Ascending aorta (tissue), 2 donors: Measurements from ENCODE around the gene MIF. TPM values are rescaled to one million over a fixed set of nuclear protein-coding genes. Genes with fewer than 3 reads are reported as not detected.
"Not testable (repeated sequence)": the region's sequence is repeated elsewhere in the genome, so short reads cannot be mapped to it uniquely, and the experiment has no call there.

Source experiments
- DNase-seq, 2 donors: peaks; one replicate each; pipeline ENCODE4 v3.0.0-alpha.2; 2019; ENCODE audit warnings: low spot score in 2 of 2
- H3K27ac ChIP-seq, 2 donors: fragments of 200-600 bp; sonication (generic); one replicate each; pipeline ENCODE4 v1.5.1; 2016 to 2017; ENCODE audit warnings: mild to moderate bottlenecking in 1 of 2
- H3K27me3 ChIP-seq: fragments of 200-600 bp; sonication (generic); one replicate; pipeline ENCODE4 v1.5.1; 2017
- H3K36me3 ChIP-seq, 2 donors: fragments of 200-600 bp; sonication (generic); one replicate each; pipeline ENCODE4 v1.5.1; 2016
- H3K4me1 ChIP-seq, 2 donors: fragments of 200-600 bp; sonication (generic); one replicate each; pipeline ENCODE4 v1.5.1; 2016 to 2017; ENCODE audit warnings: mild to moderate bottlenecking in 1 of 2
- H3K4me3 ChIP-seq, 2 donors: fragments of 200-600 bp; sonication (generic); one replicate each; pipeline ENCODE4 v1.5.1; 2016 to 2017; ENCODE audit warnings: mild to moderate bottlenecking in 1 of 2
- H3K9me3 ChIP-seq, 2 donors: fragments of 200-600 bp; sonication (generic); one replicate each; pipeline ENCODE4 v1.5.1; 2016
- intact Hi-C: fragments of 100-400 bp; cut with DNase I; formaldehyde crosslinking; loops from one replicate; pipeline ENCODE4 v1.15.1; 2023
- total RNA-seq: library from RNA; depleted of rRNA; stranded (reverse); fragments of >200 nt; gene quantifications from one replicate; pipeline ENCODE4 v1.1.0, GENCODE V29; 2016
- TF ChIP-seq, protein P1 (sequence below), 3 experiments: fragments of 200-600 bp in 2 of 3; fragments of 450-650 bp in 1 of 3; sonication (generic) in 2 of 3; IDR thresholded peaks; one replicate each; pipeline ENCODE4 v1.5.1; 2016 to 2019; ENCODE audit warnings: antibody characterized with exemption in 3 of 3, mild to moderate bottlenecking in 1 of 3, moderate library complexity in 1 of 3

Gene MIF
- total RNA-seq, 1 donor from 2014 or later, result 527 TPM

DNA sequence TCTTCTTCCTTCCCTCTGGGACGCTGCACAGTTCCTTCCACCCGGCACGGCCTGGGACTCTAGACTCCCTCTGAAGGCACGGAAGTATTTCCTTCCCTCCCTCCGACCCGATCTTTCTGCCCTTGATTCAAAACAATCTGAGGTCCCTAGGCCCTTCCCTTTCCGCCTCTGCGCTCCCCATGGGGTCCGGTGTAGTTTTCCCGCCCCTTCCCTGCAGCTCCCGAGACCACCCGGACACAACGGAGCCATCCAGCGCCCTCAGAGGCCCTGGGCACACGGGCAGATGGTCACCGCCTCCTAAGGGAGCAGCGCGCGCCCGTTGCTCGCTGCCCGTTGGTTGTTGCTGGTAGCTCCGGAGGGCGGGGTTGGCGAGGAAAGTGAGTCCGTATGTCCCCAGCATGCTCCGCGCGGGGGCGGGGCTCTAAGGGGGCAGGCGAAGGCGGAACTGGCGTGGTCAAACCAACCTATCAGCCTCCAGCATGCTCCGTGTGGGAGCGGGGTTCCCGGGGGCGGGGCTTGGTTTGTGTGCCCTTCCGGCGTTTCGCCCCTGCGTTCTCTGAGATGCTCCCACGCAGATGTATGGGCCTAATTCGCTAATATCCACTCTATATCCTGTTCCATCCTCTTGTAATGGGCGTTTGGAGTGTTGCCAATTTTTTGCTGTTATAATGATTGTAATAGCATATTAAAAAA lies 19.6 kb downstream of the MIF start:
- H3K36me3 ChIP-seq, result no peaks in the 10 kb centered on the region
- intact Hi-C loops, result loop anchor here (1.0 kb wide), 1 partner anchor 19 kb away; no protein-coding TSS in a partner anchor

DNA sequence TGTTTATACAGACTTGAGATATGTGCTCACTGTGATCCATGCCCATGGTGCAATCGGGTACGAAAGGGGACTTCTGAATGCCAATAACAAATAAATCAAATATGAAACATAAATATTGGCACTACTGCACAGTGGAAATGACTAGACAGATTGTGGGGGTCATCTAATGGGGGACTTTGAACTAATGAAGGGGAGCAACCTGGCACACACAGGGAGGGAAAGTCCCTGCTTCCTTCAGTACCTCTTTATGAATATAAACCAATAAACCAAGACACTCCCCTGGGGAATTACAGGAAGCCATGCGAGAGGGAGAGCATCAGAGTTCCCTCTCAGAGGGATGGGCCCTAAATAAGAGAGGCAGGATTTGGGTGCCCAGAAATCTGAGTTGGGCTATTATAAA lies 21.1 kb downstream of the MIF start:
- Histone ChIP-seq H3K4me3 (no peak overlapping the region), H3K9me3 (no peaks in the 10 kb centered on the region), H3K27ac (no peak overlapping the region), H3K27me3 (no peaks in the 10 kb centered on the region), H3K4me1 (peaks cover 0 to 5% of the 10 kb centered on the region in 2 donors), H3K36me3 (no peaks in the 10 kb centered on the region)
- TF ChIP-seq, protein P1, sequence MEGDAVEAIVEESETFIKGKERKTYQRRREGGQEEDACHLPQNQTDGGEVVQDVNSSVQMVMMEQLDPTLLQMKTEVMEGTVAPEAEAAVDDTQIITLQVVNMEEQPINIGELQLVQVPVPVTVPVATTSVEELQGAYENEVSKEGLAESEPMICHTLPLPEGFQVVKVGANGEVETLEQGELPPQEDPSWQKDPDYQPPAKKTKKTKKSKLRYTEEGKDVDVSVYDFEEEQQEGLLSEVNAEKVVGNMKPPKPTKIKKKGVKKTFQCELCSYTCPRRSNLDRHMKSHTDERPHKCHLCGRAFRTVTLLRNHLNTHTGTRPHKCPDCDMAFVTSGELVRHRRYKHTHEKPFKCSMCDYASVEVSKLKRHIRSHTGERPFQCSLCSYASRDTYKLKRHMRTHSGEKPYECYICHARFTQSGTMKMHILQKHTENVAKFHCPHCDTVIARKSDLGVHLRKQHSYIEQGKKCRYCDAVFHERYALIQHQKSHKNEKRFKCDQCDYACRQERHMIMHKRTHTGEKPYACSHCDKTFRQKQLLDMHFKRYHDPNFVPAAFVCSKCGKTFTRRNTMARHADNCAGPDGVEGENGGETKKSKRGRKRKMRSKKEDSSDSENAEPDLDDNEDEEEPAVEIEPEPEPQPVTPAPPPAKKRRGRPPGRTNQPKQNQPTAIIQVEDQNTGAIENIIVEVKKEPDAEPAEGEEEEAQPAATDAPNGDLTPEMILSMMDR (IDR thresholded peaks at IDR 0.05), result no peak
- intact Hi-C loops, result no loop called here
- peak in 1 of 2 donors; percentile 48 for DNase-seq

More for the DNA sequence above, 19.6 kb downstream of the MIF start:
- Histone ChIP-seq H3K9me3 (no peaks in the 10 kb centered on the region), H3K27ac (peak overlapping the region; percentile 80 to 89), H3K27me3 (no peaks in the 10 kb centered on the region), H3K4me3 (peak overlapping the region; percentile 59 to 66), H3K4me1 (peaks cover 0 to 5% of the 10 kb centered on the region in 2 donors)
- peak; percentile 99 to 100 for DNase-seq
- TF ChIP-seq, protein P1 (IDR thresholded peaks at IDR 0.05), result no peak

DNA sequence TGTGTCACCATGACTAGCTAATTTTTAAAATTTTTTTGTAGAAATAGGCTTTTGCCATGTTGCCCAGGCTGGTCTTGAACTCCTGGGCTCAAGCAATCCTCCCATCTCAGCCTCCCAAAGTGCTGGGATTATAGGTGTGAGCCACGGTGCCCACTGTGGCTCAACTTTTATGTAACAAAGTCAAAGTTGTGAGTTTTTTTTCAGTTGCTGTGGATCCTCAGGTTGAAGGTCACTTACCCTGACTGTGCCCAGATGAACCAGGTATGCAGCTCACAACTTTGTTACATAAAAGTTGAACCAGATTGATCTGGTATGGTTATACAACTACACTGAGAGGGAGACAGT lies 26.1 kb downstream of the MIF start:
- Histone ChIP-seq H3K36me3 (peaks cover 0 to 30% of the 10 kb centered on the region in 2 donors), H3K27ac (peak overlapping the region; percentile 1 to 56)
- intact Hi-C loops, H3K4me1 ChIP-seq, H3K27me3 ChIP-seq, DNase-seq, H3K4me3 ChIP-seq, H3K9me3 ChIP-seq: not testable (repeated sequence)

DNA sequence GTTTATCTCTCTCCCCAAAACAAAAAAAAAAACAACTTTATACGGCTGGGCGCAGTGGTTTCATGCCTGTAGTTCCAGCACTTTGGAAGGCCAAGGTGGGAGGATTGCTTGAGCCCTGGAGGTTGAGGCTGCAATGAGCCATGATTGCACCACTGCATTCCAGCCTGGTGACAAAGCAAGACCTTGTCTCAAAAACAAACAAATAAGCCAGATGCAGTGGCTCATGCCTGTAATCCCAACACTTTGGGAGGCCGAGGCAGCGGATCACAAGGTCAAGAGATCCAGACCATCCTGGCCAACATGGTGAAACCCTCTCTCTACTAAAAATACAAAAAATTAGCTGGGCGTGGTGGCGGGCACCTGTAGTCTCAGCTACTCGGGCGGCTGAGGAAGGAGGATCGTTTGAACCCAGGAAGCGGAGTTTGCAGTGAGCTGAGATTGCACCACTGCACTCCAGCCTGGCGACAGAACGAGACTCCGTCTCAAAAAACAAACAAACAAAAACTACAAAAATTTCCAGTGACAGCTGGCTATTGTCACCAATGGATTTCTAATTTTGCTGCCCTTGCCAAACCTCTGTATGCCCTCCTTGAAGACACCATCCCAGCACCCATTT lies 27.5 kb downstream of the MIF start:
- H3K4me1 ChIP-seq, H3K27ac ChIP-seq, intact Hi-C loops, H3K4me3 ChIP-seq, DNase-seq, H3K27me3 ChIP-seq, H3K9me3 ChIP-seq: not testable (repeated sequence)
- peaks cover 0 to 44% of the 10 kb centered on the region in 2 donors for H3K36me3 ChIP-seq

DNA sequence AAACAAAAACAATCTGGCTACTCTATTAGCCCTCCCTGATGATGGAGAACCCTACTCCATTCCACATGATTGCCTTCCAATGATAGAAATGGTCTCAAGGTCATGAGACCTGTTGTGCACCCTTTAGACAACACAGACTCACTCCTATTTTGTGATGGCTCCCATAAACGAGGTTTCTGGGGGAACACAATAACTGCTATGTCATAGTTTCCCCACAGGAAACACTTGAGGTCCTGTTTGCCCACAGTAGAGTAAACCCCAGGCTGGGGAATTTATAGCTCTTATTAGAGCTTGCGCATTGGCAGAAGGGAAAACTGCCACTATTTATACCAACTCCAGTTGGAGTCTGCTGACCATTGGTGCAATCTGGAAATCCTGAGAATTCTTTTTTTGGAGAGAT lies 28.7 kb downstream of the MIF start:
- intact Hi-C loops, result no loop called here
- H3K4me3 ChIP-seq, result no peak overlapping the region
- DNase-seq, result no peak
- no peaks in the 10 kb centered on the region for H3K27me3 ChIP-seq
- TF ChIP-seq, protein P1 (IDR thresholded peaks at IDR 0.05), result no peak
- H3K36me3 ChIP-seq, result peaks cover 0 to 44% of the 10 kb centered on the region in 2 donors
- no peaks in the 10 kb centered on the region for H3K4me1 ChIP-seq
- no peaks in the 10 kb centered on the region for H3K9me3 ChIP-seq
- H3K27ac ChIP-seq, result no peak overlapping the region

DNA sequence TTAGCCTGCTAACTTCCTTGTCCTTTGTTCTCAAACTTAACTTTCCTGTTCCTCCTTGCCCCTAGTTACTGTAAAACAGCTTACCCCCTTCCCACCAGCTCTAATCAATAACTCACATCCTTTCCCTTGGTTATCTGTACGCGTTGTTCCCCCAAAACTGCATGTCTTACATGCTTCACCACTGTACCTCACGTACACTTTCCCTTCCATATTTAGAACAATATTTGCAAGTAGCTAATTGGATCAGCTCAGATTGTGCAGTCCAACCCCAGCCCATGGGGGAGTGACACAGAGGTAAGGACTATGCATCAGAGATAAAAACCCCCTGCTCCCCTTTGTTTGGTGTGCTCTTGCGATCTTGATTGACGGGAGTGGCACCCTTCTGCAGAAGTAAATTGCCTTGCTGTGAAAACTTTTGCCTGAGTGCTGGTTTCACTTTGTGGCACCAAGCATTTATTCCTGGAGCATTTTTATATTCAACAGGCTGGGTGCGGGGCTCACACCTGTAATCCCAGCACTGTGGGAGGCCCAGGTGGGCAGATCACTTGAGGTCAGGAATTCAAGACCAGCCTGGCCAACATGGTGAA lies 30.9 kb downstream of the MIF start:
- Histone ChIP-seq H3K27ac (no peak overlapping the region), H3K4me1 (no peaks in the 10 kb centered on the region), H3K9me3 (no peaks in the 10 kb centered on the region), H3K36me3 (peaks cover 0 to 52% of the 10 kb centered on the region in 2 donors), H3K4me3 (no peak overlapping the region), H3K27me3 (no peaks in the 10 kb centered on the region)
- TF ChIP-seq, protein P1 (IDR thresholded peaks at IDR 0.05), result no peak
- intact Hi-C loops, result loop anchor here (5.0 kb wide), 1 partner anchor 47 kb away; the partner anchor contains the start of gene DDT
- no peak for DNase-seq
